ENCODE data around the gene PDSS1. TPM values are rescaled to one million over a fixed set of nuclear protein-coding genes. Genes with fewer than 3 reads are reported as not detected.
"Not testable (repeated sequence)": the region's sequence is repeated elsewhere in the genome, so short reads cannot be mapped to it uniquely, and the experiment has no call there.

PDSS1 gene
- total RNA-seq, 4 donors from 2014 or later, result 3.6 to 17.9 (median 9.2) TPM

DNA sequence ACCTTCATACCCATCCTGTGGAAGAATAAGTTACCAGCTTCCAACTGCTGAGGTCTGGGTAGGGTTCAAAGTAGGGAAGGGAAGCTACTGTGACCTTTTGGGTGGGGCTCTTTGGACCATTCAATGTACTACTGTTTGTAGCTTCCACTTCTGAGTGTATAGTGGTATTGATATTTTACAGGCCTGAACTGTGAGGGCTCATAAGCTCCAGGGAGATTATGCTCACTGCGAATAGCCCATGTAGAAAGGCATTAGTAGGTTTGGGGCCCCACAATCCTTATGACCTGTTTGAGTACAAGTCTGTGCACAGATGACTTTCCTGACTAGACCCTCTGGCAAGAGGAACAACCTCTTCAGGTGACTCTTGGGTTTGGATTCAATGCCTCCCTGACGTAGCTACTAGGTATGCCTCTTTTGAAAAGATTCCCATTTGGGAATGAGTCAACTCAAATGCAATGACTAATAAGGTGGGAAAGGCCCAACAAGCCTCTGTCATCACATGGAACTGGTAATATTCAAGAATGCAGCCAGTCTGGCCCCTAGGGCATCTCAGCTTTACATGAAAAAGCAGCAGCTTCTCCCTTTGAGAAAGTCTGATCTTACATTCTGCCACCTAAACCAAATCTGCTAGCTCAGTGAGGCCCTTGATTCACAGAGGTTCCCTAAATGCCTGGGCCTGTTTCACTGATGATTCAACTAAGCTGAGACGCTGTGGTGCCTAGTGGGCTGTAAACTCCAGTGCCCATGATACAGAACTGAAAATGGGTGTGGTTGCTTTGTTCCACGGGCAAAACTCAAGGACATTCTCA, 83.5 kb downstream of the PDSS1 start:
- Histone ChIP-seq H3K27ac (no peak overlapping the region), H3K4me3 (no peak overlapping the region), H3K36me3 (no peaks in the 10 kb centered on the region), H3K9me3 (no peaks in the 10 kb centered on the region), H3K27me3 (no peaks in the 10 kb centered on the region), H3K4me1 (no peaks in the 10 kb centered on the region)
- DNase-seq, result no peak
- intact Hi-C loops (cut with DNase I; ENCODE audit: low total_unique reads), result no loop called here
- TF ChIP-seq POLR2A (IDR thresholded peaks at IDR 0.05), result no peak
- TF ChIP-seq, protein P1, sequence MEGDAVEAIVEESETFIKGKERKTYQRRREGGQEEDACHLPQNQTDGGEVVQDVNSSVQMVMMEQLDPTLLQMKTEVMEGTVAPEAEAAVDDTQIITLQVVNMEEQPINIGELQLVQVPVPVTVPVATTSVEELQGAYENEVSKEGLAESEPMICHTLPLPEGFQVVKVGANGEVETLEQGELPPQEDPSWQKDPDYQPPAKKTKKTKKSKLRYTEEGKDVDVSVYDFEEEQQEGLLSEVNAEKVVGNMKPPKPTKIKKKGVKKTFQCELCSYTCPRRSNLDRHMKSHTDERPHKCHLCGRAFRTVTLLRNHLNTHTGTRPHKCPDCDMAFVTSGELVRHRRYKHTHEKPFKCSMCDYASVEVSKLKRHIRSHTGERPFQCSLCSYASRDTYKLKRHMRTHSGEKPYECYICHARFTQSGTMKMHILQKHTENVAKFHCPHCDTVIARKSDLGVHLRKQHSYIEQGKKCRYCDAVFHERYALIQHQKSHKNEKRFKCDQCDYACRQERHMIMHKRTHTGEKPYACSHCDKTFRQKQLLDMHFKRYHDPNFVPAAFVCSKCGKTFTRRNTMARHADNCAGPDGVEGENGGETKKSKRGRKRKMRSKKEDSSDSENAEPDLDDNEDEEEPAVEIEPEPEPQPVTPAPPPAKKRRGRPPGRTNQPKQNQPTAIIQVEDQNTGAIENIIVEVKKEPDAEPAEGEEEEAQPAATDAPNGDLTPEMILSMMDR (IDR thresholded peaks at IDR 0.05), result no peak

DNA sequence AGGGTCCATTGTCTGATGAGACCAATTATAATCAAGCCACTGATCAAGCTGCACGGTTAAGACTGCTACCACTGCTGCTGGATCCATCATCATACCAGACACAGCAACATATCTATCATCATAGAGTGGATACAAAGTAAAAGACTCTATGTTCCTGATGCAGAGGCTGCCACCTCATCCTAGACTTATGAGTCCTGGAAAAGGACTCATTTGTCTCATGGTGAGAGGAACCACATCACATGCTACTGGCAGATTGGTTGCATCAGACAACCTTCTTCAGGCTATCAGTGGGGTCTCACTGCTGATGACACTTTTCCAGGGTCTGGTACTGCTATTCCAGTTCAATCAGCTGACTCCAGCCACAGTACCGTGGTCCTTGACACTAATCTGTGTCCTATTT, 84.3 kb downstream of the PDSS1 start:
- Histone ChIP-seq H3K27me3 (no peaks in the 10 kb centered on the region), H3K36me3 (no peaks in the 10 kb centered on the region), H3K27ac (no peak overlapping the region), H3K4me1 (no peaks in the 10 kb centered on the region), H3K4me3 (no peak overlapping the region), H3K9me3 (no peaks in the 10 kb centered on the region)
- intact Hi-C loops (cut with DNase I; ENCODE audit: low total_unique reads), result no loop called here
- no peak for DNase-seq
- TF ChIP-seq, protein P1 (IDR thresholded peaks at IDR 0.05), result no peak
- TF ChIP-seq POLR2A (IDR thresholded peaks at IDR 0.05), result no peak

DNA sequence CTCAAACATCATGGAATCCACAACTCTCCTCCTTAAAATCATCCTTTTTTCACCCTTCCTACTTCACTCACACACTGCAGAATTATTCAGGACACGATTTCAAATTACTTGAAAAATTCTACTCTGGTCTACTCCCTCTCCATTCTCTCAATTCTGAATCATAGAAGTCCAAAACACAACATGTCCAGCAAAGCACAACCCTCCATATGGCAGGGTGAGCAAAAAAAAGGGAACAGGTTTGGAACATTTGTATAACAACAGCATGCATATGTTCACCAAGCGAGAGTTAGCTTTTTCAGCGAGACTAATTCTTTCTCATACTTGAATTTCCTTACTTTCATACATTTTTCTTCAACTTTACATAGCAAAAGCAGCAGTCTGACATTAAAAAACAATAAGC, 89.9 kb downstream of the PDSS1 start:
- intact Hi-C loops (cut with DNase I; ENCODE audit: low total_unique reads), result no loop called here
- Histone ChIP-seq H3K4me3 (no peak overlapping the region), H3K27me3 (no peaks in the 10 kb centered on the region), H3K27ac (no peak overlapping the region), H3K4me1 (no peaks in the 10 kb centered on the region), H3K9me3 (no peaks in the 10 kb centered on the region), H3K36me3 (no peaks in the 10 kb centered on the region)
- no peak for DNase-seq
- no peak for TF ChIP-seq POLR2A (IDR thresholded peaks at IDR 0.05)
- TF ChIP-seq, protein P1 (IDR thresholded peaks at IDR 0.05), result no peak

- H3K4me3 ChIP-seq; H3K27me3 ChIP-seq; H3K9me3 ChIP-seq; H3K36me3 ChIP-seq; intact Hi-C loops (cut with DNase I; ENCODE audit: low total_unique reads); H3K27ac ChIP-seq; DNase-seq; H3K4me1 ChIP-seq: not testable (repeated sequence)
Measured at GRCh38 chr10:26789779-26790178, 92.3 kb downstream of the PDSS1 start.

- TF ChIP-seq, protein P1 (IDR thresholded peaks at IDR 0.05), result no peak
- no peak for TF ChIP-seq POLR2A (IDR thresholded peaks at IDR 0.05)
- intact Hi-C loops (cut with DNase I; ENCODE audit: low total_unique reads), result no loop called here
Measured at GRCh38 chr10:26790221-26790995, 92.9 kb downstream of the PDSS1 start.

More at GRCh38 chr10:26790221-26790995, 92.9 kb downstream of the PDSS1 start:
- no peak for DNase-seq
- H3K27ac ChIP-seq, result no peak overlapping the region
- no peak overlapping the region for H3K4me3 ChIP-seq
- no peaks in the 10 kb centered on the region for H3K27me3 ChIP-seq
- H3K4me1 ChIP-seq, result peaks cover 0 to 5% of the 10 kb centered on the region in 2 donors
- H3K9me3 ChIP-seq, result no peaks in the 10 kb centered on the region
- no peaks in the 10 kb centered on the region for H3K36me3 ChIP-seq

Data from uterus (tissue), 4 donors.